HG03095 (cell line): ENCODE measurements around the gene PSMG4.
"Not testable (repeated sequence)": the region's sequence is repeated elsewhere in the genome, so short reads cannot be mapped to it uniquely, and the experiment has no call there.

ENCODE experiments used
- ATAC-seq: cut with Tn5 transposase; IDR thresholded peaks from one replicate; pipeline ENCODE4 v1.9.1; 2021; ENCODE audit warnings: moderate library complexity; ENCODE audit not compliant: unreplicated experiment

PSMG4 gene

GRCh38 chr6:3230256-3230882 is 28.4 kb upstream of the PSMG4 start:
- no peak for ATAC-seq

- ATAC-seq, result no peak
Observed at GRCh38 chr6:3230900-3231246, 27.9 kb upstream of the PSMG4 start.

GRCh38 chr6:3231247-3232016 is 27.3 kb upstream of the PSMG4 start:
- ATAC-seq, result no peak

- ATAC-seq, result no peak
Observed at GRCh38 chr6:3232017-3232945, 26.5 kb upstream of the PSMG4 start.

GRCh38 chr6:3233321-3233720 is 25.4 kb upstream of the PSMG4 start:
- no peak for ATAC-seq

GRCh38 chr6:3233904-3234303 is 24.8 kb upstream of the PSMG4 start:
- no peak for ATAC-seq

GRCh38 chr6:3235486-3235885 is 23.3 kb upstream of the PSMG4 start:
- no peak for ATAC-seq

GRCh38 chr6:3236005-3236404 is 22.7 kb upstream of the PSMG4 start:
- ATAC-seq, result no peak

- ATAC-seq, result no peak
Observed at GRCh38 chr6:3237761-3238662, 20.7 kb upstream of the PSMG4 start.

- ATAC-seq, result no peak
Observed at GRCh38 chr6:3239110-3239830, 19.5 kb upstream of the PSMG4 start.

- ATAC-seq, result no peak
Observed at GRCh38 chr6:3240595-3240994, 18.2 kb upstream of the PSMG4 start.

GRCh38 chr6:3241745-3242144 is 17.0 kb upstream of the PSMG4 start:
- not testable (repeated sequence) for ATAC-seq

- ATAC-seq, result no peak
Observed at GRCh38 chr6:3242768-3243167, 16.0 kb upstream of the PSMG4 start.

- ATAC-seq, result no peak
Observed at GRCh38 chr6:3244003-3244831, 14.5 kb upstream of the PSMG4 start.

GRCh38 chr6:3244832-3245161 is 13.9 kb upstream of the PSMG4 start:
- ATAC-seq, result not testable (repeated sequence)

- no peak for ATAC-seq
Observed at GRCh38 chr6:3245216-3245615, 13.5 kb upstream of the PSMG4 start.

GRCh38 chr6:3247255-3248146 is 11.2 kb upstream of the PSMG4 start:
- ATAC-seq, result no peak

GRCh38 chr6:3249821-3250220 is 8.9 kb upstream of the PSMG4 start:
- no peak for ATAC-seq
